Measurements from ENCODE around the gene CAPN2.

DNA sequence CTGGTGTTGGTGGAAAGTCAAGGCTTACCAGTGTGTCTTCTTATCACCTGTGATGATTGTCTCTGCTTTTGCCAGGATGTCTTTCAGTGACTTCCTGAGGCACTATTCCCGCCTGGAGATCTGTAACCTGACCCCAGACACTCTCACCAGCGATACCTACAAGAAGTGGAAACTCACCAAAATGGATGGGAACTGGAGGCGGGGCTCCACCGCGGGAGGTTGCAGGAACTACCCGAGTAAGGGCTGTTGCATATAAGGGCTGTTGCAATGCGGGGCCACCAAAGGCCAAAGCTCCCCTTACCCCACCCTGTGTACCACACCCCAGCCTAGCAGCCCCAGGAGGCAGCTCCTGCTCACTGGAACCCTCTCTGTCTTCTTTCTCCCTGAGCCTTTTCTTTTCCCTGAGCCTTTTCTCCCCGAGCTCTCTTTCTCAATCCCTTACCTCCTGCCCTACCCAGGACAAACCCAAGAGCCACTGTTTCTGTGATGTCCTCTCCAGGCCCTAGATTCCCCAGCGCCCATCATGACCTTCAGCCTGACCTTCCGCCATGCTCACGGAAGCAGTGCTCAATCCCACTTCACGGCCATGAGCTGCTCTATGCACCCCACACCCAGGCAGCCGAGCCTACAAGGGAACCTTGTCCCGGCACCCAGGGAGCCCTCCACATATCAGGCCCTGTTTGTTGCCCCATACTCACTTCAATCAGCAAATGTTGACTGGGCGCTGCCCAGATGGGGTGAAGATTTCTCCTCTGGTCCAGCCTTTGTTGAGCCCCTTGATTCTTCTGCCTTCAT lies 40.6 kb downstream of the CAPN2 start:
- TF ChIP-seq, protein P1, sequence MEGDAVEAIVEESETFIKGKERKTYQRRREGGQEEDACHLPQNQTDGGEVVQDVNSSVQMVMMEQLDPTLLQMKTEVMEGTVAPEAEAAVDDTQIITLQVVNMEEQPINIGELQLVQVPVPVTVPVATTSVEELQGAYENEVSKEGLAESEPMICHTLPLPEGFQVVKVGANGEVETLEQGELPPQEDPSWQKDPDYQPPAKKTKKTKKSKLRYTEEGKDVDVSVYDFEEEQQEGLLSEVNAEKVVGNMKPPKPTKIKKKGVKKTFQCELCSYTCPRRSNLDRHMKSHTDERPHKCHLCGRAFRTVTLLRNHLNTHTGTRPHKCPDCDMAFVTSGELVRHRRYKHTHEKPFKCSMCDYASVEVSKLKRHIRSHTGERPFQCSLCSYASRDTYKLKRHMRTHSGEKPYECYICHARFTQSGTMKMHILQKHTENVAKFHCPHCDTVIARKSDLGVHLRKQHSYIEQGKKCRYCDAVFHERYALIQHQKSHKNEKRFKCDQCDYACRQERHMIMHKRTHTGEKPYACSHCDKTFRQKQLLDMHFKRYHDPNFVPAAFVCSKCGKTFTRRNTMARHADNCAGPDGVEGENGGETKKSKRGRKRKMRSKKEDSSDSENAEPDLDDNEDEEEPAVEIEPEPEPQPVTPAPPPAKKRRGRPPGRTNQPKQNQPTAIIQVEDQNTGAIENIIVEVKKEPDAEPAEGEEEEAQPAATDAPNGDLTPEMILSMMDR (IDR thresholded peaks at IDR 0.05; ENCODE audit: low read depth, low read length), result no peak
- no peak for TF ChIP-seq POLR2A (IDR thresholded peaks at IDR 0.05; ENCODE audit: extremely low read depth, insufficient read length)
- TF ChIP-seq, protein P2, sequence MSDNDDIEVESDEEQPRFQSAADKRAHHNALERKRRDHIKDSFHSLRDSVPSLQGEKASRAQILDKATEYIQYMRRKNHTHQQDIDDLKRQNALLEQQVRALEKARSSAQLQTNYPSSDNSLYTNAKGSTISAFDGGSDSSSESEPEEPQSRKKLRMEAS (IDR thresholded peaks at IDR 0.05; ENCODE audit: low read depth, low read length), result no peak
